Measurements from ENCODE around the gene IL33.

Gene IL33

DNA sequence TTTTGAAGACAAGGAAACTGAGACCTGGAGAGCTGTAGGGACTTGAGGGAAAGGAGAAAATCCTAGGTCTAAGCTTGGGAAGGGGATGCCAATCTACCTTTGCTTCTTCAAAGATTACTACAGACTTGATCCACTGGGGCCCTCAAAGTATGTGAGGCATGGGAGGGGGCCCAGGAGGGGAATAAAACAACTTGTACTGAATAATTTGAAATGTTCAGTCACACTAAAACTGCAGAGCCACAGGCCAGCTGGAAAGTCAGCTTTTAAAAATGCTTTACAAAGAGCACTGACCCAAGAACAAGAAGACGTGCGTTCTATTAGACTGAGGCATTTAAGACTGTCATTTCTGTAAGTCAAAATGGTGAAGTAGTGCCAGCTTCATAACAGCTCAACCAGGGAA, 13.6 kb downstream of the IL33 start (continued):
- TF ChIP-seq, protein P1, sequence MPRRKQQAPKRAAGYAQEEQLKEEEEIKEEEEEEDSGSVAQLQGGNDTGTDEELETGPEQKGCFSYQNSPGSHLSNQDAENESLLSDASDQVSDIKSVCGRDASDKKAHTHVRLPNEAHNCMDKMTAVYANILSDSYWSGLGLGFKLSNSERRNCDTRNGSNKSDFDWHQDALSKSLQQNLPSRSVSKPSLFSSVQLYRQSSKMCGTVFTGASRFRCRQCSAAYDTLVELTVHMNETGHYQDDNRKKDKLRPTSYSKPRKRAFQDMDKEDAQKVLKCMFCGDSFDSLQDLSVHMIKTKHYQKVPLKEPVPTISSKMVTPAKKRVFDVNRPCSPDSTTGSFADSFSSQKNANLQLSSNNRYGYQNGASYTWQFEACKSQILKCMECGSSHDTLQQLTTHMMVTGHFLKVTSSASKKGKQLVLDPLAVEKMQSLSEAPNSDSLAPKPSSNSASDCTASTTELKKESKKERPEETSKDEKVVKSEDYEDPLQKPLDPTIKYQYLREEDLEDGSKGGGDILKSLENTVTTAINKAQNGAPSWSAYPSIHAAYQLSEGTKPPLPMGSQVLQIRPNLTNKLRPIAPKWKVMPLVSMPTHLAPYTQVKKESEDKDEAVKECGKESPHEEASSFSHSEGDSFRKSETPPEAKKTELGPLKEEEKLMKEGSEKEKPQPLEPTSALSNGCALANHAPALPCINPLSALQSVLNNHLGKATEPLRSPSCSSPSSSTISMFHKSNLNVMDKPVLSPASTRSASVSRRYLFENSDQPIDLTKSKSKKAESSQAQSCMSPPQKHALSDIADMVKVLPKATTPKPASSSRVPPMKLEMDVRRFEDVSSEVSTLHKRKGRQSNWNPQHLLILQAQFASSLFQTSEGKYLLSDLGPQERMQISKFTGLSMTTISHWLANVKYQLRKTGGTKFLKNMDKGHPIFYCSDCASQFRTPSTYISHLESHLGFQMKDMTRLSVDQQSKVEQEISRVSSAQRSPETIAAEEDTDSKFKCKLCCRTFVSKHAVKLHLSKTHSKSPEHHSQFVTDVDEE (CRISPR knock-in tag; IDR thresholded peaks at IDR 0.05), result no peak

DNA sequence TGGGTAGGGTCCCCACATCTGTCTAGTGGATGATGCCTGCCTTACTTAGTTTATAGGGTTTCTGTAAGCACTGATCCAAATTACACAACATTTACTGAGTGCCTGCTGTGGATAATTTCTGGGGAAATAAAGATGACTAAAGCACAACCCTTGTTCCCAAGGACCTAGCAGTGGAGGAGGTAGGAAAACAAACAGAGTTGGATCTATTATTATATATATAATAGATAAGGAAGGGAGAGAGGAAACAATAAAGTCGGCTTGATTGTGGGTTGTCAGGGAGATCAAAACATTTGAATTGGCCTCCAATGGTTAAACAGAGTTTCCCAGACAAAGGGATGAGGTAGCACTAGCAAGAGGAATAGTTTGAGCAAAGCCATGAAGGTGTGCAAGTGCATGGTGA, 14.0 kb downstream of the IL33 start:
- TF ChIP-seq, protein P2, sequence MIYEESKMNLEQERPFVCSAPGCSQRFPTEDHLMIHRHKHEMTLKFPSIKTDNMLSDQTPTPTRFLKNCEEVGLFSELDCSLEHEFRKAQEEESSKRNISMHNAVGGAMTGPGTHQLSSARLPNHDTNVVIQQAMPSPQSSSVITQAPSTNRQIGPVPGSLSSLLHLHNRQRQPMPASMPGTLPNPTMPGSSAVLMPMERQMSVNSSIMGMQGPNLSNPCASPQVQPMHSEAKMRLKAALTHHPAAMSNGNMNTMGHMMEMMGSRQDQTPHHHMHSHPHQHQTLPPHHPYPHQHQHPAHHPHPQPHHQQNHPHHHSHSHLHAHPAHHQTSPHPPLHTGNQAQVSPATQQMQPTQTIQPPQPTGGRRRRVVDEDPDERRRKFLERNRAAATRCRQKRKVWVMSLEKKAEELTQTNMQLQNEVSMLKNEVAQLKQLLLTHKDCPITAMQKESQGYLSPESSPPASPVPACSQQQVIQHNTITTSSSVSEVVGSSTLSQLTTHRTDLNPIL (CRISPR knock-in tag; IDR thresholded peaks at IDR 0.05; ENCODE audit: low read depth), result no peak
- no peak for TF ChIP-seq SNAI2 (CRISPR knock-in tag; IDR thresholded peaks at IDR 0.05)
- TF ChIP-seq BACH2 (CRISPR knock-in tag; IDR thresholded peaks at IDR 0.05; ENCODE audit: borderline replicate concordance), result no peak
- no peak for TF ChIP-seq ZFP30 (CRISPR knock-in tag; IDR thresholded peaks at IDR 0.05)
- TF ChIP-seq PPARA (CRISPR knock-in tag; IDR thresholded peaks at IDR 0.05; ENCODE audit: borderline replicate concordance), result no peak
- TF ChIP-seq CSDC2 (CRISPR knock-in tag; IDR thresholded peaks at IDR 0.05), result no peak
- TF ChIP-seq ZNF8 (CRISPR knock-in tag; IDR thresholded peaks at IDR 0.05), result no peak
- no peak for TF ChIP-seq TCF4 (CRISPR knock-in tag; IDR thresholded peaks at IDR 0.05; ENCODE audit: borderline replicate concordance)
- TF ChIP-seq, protein P3, sequence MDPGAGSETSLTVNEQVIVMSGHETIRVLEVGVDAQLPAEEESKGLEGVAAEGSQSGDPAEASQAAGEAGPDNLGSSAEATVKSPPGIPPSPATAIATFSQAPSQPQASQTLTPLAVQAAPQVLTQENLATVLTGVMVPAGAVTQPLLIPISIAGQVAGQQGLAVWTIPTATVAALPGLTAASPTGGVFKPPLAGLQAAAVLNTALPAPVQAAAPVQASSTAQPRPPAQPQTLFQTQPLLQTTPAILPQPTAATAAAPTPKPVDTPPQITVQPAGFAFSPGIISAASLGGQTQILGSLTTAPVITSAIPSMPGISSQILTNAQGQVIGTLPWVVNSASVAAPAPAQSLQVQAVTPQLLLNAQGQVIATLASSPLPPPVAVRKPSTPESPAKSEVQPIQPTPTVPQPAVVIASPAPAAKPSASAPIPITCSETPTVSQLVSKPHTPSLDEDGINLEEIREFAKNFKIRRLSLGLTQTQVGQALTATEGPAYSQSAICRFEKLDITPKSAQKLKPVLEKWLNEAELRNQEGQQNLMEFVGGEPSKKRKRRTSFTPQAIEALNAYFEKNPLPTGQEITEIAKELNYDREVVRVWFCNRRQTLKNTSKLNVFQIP (CRISPR knock-in tag; IDR thresholded peaks at IDR 0.05; ENCODE audit: borderline replicate concordance, low read depth), result no peak
- no peak for TF ChIP-seq ZC3H10 (CRISPR knock-in tag; IDR thresholded peaks at IDR 0.05)
- no peak for TF ChIP-seq RARB (CRISPR knock-in tag; IDR thresholded peaks at IDR 0.05)
- TF ChIP-seq, protein P4, sequence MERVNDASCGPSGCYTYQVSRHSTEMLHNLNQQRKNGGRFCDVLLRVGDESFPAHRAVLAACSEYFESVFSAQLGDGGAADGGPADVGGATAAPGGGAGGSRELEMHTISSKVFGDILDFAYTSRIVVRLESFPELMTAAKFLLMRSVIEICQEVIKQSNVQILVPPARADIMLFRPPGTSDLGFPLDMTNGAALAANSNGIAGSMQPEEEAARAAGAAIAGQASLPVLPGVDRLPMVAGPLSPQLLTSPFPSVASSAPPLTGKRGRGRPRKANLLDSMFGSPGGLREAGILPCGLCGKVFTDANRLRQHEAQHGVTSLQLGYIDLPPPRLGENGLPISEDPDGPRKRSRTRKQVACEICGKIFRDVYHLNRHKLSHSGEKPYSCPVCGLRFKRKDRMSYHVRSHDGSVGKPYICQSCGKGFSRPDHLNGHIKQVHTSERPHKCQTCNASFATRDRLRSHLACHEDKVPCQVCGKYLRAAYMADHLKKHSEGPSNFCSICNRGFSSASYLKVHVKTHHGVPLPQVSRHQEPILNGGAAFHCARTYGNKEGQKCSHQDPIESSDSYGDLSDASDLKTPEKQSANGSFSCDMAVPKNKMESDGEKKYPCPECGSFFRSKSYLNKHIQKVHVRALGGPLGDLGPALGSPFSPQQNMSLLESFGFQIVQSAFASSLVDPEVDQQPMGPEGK (CRISPR knock-in tag; IDR thresholded peaks at IDR 0.05; ENCODE audit: borderline replicate concordance), result no peak
- no peak for TF ChIP-seq ISL1 (CRISPR knock-in tag; IDR thresholded peaks at IDR 0.05)
- TF ChIP-seq ZNF565 (CRISPR knock-in tag; conservative IDR thresholded peaks at IDR 0.05; ENCODE audit: low read depth), result no peak
- TF ChIP-seq OSR1 (CRISPR knock-in tag; IDR thresholded peaks at IDR 0.05), result no peak
- ATAC-seq, result no peak

DNA sequence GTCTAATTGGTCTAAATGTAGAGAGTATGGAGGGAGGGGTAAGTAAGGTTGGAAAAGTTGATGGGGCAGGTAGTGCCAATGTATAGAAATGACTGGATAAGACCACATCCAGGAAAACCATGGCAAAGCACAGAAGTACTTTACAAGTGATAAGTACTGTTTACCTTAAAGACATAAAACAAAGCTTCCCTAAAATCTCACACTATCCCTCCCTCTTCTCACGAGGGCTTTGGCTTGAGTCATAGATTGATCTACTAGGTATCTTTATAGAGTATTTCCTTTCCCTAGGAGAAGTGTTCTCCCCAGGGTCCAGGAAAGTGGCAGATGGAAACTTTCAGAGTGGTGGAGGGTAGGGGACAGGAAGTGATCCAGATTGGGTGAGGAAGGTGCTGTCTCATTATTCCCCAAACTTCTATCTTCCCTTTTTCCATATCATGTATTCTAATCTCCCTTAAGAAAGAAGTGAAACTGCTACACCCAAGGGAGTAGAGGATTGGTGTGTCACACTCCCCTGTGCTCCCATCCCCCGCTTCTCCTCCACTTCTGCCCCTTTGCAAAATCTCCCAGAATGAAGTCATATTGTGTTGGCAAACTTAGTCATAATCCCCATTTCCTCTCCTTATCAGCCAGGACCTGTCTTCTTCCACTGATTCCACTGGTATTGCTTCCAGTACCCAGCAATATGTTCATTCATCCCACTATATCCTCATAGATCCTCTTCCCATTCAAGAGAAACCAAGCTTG, 14.6 kb downstream of the IL33 start:
- ATAC-seq, result no peak
- TF ChIP-seq PPARA (CRISPR knock-in tag; IDR thresholded peaks at IDR 0.05; ENCODE audit: borderline replicate concordance) (no peak), CSDC2 (CRISPR knock-in tag; IDR thresholded peaks at IDR 0.05) (no peak), ARNTL (CRISPR knock-in tag; IDR thresholded peaks at IDR 0.05; ENCODE audit: borderline replicate concordance, low read depth) (no peak), GLIS3 (CRISPR knock-in tag; IDR thresholded peaks at IDR 0.05) (no peak), TCF4 (CRISPR knock-in tag; IDR thresholded peaks at IDR 0.05; ENCODE audit: borderline replicate concordance) (no peak), ZFP30 (CRISPR knock-in tag; IDR thresholded peaks at IDR 0.05) (no peak), ESRRG (CRISPR knock-in tag; IDR thresholded peaks at IDR 0.05) (no peak), BACH2 (CRISPR knock-in tag; IDR thresholded peaks at IDR 0.05; ENCODE audit: borderline replicate concordance) (no peak), ZNF70 (CRISPR knock-in tag; IDR thresholded peaks at IDR 0.05) (no peak), RARB (CRISPR knock-in tag; IDR thresholded peaks at IDR 0.05) (no peak), ZC3H10 (CRISPR knock-in tag; IDR thresholded peaks at IDR 0.05) (no peak), ZNF565 (CRISPR knock-in tag; conservative IDR thresholded peaks at IDR 0.05; ENCODE audit: low read depth) (no peak), ZNF8 (CRISPR knock-in tag; IDR thresholded peaks at IDR 0.05) (no peak)
- TF ChIP-seq, protein P2 (CRISPR knock-in tag; IDR thresholded peaks at IDR 0.05; ENCODE audit: low read depth), result no peak
- TF ChIP-seq, protein P3 (CRISPR knock-in tag; IDR thresholded peaks at IDR 0.05; ENCODE audit: borderline replicate concordance, low read depth), result no peak
- TF ChIP-seq, protein P5, sequence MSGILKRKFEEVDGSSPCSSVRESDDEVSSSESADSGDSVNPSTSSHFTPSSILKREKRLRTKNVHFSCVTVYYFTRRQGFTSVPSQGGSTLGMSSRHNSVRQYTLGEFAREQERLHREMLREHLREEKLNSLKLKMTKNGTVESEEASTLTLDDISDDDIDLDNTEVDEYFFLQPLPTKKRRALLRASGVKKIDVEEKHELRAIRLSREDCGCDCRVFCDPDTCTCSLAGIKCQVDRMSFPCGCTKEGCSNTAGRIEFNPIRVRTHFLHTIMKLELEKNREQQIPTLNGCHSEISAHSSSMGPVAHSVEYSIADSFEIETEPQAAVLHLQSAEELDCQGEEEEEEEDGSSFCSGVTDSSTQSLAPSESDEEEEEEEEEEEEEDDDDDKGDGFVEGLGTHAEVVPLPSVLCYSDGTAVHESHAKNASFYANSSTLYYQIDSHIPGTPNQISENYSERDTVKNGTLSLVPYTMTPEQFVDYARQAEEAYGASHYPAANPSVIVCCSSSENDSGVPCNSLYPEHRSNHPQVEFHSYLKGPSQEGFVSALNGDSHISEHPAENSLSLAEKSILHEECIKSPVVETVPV (CRISPR knock-in tag; IDR thresholded peaks at IDR 0.05), result no peak

All from SK-N-SH treated with all-trans-retinoic acid at 6 μM for 48 hours (cell line).